ENCODE data around the gene RELB.

Gene RELB

GRCh38 chr19:45079911-45080370 lies 78.7 kb downstream of the RELB start:
- DNase-seq (ENCODE audit: low read depth), result no peak

DNA sequence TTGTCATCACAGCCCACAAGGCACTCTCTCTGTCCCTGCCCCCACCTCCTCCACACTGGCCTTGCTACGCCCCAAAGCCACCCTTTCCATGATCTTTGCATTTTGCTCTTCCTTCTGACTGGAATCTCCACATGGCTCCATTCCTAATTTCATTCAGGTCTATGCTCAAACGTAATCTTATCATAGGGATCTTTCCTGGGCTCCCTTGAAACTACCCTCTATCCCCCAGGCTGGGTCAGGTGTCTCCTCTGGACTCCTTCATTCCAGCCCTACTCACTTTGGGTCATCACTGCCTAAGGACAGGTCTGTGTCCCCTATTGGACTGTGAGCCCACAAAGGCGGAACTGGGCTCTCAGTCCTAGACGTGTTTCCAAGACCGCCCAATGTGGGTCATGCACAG lies 80.9 kb downstream of the RELB start:
- no peak for DNase-seq (ENCODE audit: low read depth)

- no peak for DNase-seq (ENCODE audit: low read depth)
Observed at GRCh38 chr19:45086480-45086879, 85.2 kb downstream of the RELB start.

GRCh38 chr19:45087531-45087930 lies 86.3 kb downstream of the RELB start:
- DNase-seq (ENCODE audit: low read depth), result no peak
